Measurements from ENCODE around the gene OOSP2. TPM values are rescaled to one million over a fixed set of nuclear protein-coding genes. Genes with fewer than 3 reads are reported as not detected.
"Not testable (repeated sequence)": the region's sequence is repeated elsewhere in the genome, so short reads cannot be mapped to it uniquely, and the experiment has no call there.

Gene OOSP2
- total and polyA plus RNA-seq, 2 of the 4 experiments (the other 2 are of a cell fraction), result not detected

GRCh38 chr11:60029015-60029632 lies 11.1 kb upstream of the OOSP2 start:
- no peak overlapping the region for H2BK15ac ChIP-seq (ENCODE audit: low read depth, low read length)
- no peak overlapping the region for H3K4me2 ChIP-seq (ENCODE audit: low read depth, low read length)
- no peaks in the 10 kb centered on the region for H3K27me3 ChIP-seq (ENCODE audit: control insufficient read depth, insufficient read depth, low read length)
- no peak overlapping the region for H3K4me3 ChIP-seq (ENCODE audit: insufficient read depth, low read depth, low read length)
- H2BK20ac ChIP-seq (ENCODE audit: low read depth, low read length), result no peak overlapping the region
- H3K9me1 ChIP-seq (ENCODE audit: insufficient read depth, low read length), result no peaks in the 10 kb centered on the region
- H2BK5ac ChIP-seq (ENCODE audit: low read depth, low read length, poor library complexity, severe bottlenecking), result no peak overlapping the region
- no peak overlapping the region for H3K27ac ChIP-seq (ENCODE audit: insufficient read depth, low read length)
- ATAC-seq (ENCODE audit: low read depth) (no peak), DNase-seq (no peak)
- ChIA-PET CTCF (no interaction called here), POLR2A (ENCODE audit: unreplicated experiment) (no interaction called here)
- no peak overlapping the region for H3K9ac ChIP-seq (ENCODE audit: low read depth, low read length)
- H4K91ac ChIP-seq (ENCODE audit: insufficient read depth, low read depth, low read length), result no peak overlapping the region
- no peak overlapping the region for H2BK120ac ChIP-seq (ENCODE audit: low read depth, low read length)
- dilution Hi-C loops (cut with HindIII; ENCODE audit: low sequenced_read_pairs, unreplicated experiment) (no loop called here), intact Hi-C loops (cut with micrococcal nuclease) (no loop called here), in situ Hi-C loops (cut with MboI; ENCODE audit: low sequenced_read_pairs) (no loop called here)
- no TSS peak for BruUV-seq (replicated peaks)
- H3K79me1 ChIP-seq (ENCODE audit: low read depth in 1 of 2, low read length in 2 of 2), result no peaks in the 10 kb centered on the region
- no peak overlapping the region for H3K18ac ChIP-seq (ENCODE audit: low read depth, low read length)
- no peak overlapping the region for H4K5ac ChIP-seq (ENCODE audit: low read depth, low read length)
- TF ChIP-seq POLR2A (IDR thresholded peaks at IDR 0.05; ENCODE audit: low read depth, low read length) (no peak), RAD21 (IDR thresholded peaks at IDR 0.05; ENCODE audit: low read length) (no peak), SMC3 (IDR thresholded peaks at IDR 0.05; ENCODE audit: low read depth, low read length) (no peak), NFE2L2 (IDR thresholded peaks at IDR 0.05; ENCODE audit: low read depth, low read length) (no peak)
- TF ChIP-seq, protein P1, sequence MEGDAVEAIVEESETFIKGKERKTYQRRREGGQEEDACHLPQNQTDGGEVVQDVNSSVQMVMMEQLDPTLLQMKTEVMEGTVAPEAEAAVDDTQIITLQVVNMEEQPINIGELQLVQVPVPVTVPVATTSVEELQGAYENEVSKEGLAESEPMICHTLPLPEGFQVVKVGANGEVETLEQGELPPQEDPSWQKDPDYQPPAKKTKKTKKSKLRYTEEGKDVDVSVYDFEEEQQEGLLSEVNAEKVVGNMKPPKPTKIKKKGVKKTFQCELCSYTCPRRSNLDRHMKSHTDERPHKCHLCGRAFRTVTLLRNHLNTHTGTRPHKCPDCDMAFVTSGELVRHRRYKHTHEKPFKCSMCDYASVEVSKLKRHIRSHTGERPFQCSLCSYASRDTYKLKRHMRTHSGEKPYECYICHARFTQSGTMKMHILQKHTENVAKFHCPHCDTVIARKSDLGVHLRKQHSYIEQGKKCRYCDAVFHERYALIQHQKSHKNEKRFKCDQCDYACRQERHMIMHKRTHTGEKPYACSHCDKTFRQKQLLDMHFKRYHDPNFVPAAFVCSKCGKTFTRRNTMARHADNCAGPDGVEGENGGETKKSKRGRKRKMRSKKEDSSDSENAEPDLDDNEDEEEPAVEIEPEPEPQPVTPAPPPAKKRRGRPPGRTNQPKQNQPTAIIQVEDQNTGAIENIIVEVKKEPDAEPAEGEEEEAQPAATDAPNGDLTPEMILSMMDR (conservative IDR thresholded peaks at IDR 0.05; ENCODE audit: low read depth, low read length), result no peak
- H4K20me1 ChIP-seq (ENCODE audit: insufficient read depth, low read length), result no peaks in the 10 kb centered on the region
- H3K4me1 ChIP-seq (ENCODE audit: control insufficient read depth, insufficient read depth, low read length), result no peaks in the 10 kb centered on the region
- no peak overlapping the region for H2AFZ ChIP-seq (replicated peaks; ENCODE audit: low read length, poor library complexity)
- no peak overlapping the region for H4K8ac ChIP-seq (ENCODE audit: low read depth in 2 of 2, low read length in 2 of 2)
- H3K14ac ChIP-seq (replicated peaks; ENCODE audit: low read depth, low read length), result no peak overlapping the region
- H3K36me3 ChIP-seq (ENCODE audit: control insufficient read depth, insufficient read depth, low read length), result no peaks in the 10 kb centered on the region
- H3K4ac ChIP-seq (ENCODE audit: low read depth, low read length), result no peak overlapping the region
- H3K56ac ChIP-seq (ENCODE audit: extremely low read depth, insufficient read depth, low read length), result no peak overlapping the region
- no peak overlapping the region for H2AK9ac ChIP-seq (replicated peaks; ENCODE audit: low read depth, low read length, poor library complexity)
- WGBS, 2 experiments (ENCODE audit: extremely low coverage in 2 of 2, insufficient read length in 1 of 2), result no CpG with 5 or more reads among the region's 3 CpGs
- no peak overlapping the region for H2AK5ac ChIP-seq (ENCODE audit: low read depth, low read length)
- H3K23ac ChIP-seq (ENCODE audit: low read depth, low read length), result no peak overlapping the region
- peaks cover 3% of the 10 kb centered on the region for H3K9me3 ChIP-seq (ENCODE audit: control insufficient read depth, insufficient read depth, low read length)

DNA sequence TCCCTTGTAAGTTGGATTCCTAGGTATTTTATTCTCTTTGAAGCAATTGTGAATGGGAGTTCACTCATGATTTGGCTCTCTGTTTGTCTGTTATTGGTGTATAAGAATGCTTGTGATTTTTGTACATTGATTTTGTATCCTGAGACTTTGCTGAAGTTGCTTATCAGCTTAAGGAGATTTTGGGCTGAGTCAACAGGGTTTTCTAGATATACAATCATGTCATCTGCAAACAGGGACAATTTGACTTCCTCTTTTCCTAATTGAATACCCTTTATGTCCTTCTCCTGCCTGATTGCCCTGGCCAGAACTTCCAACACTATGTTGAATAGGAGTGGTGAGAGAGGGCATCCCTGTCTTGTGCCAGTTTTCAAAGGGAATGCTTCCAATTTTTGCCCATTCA lies 10.2 kb downstream of the OOSP2 start:
- H3K79me1 ChIP-seq (ENCODE audit: low read depth in 1 of 2, low read length in 2 of 2); H3K23ac ChIP-seq (ENCODE audit: low read depth, low read length); BruUV-seq (replicated peaks); H4K8ac ChIP-seq (ENCODE audit: low read depth in 2 of 2, low read length in 2 of 2); H4K5ac ChIP-seq (ENCODE audit: low read depth, low read length); H2AK9ac ChIP-seq (replicated peaks; ENCODE audit: low read depth, low read length, poor library complexity); H2AFZ ChIP-seq (replicated peaks; ENCODE audit: low read length, poor library complexity); H3K4me2 ChIP-seq (ENCODE audit: low read depth, low read length); H2BK120ac ChIP-seq (ENCODE audit: low read depth, low read length); H3K4me3 ChIP-seq (ENCODE audit: insufficient read depth, low read depth, low read length); H3K56ac ChIP-seq (ENCODE audit: extremely low read depth, insufficient read depth, low read length); H3K18ac ChIP-seq (ENCODE audit: low read depth, low read length); H3K9me3 ChIP-seq (ENCODE audit: control insufficient read depth, insufficient read depth, low read length); dilution Hi-C loops (cut with HindIII; ENCODE audit: low sequenced_read_pairs, unreplicated experiment); H2BK15ac ChIP-seq (ENCODE audit: low read depth, low read length); H4K91ac ChIP-seq (ENCODE audit: insufficient read depth, low read depth, low read length); H3K36me3 ChIP-seq (ENCODE audit: control insufficient read depth, insufficient read depth, low read length); H4K20me1 ChIP-seq (ENCODE audit: insufficient read depth, low read length); H2BK5ac ChIP-seq (ENCODE audit: low read depth, low read length, poor library complexity, severe bottlenecking); H2BK20ac ChIP-seq (ENCODE audit: low read depth, low read length); H3K27me3 ChIP-seq (ENCODE audit: control insufficient read depth, insufficient read depth, low read length); H3K9ac ChIP-seq (ENCODE audit: low read depth, low read length); H3K27ac ChIP-seq (ENCODE audit: insufficient read depth, low read length); DNase-seq; H3K9me1 ChIP-seq (ENCODE audit: insufficient read depth, low read length); H3K4me1 ChIP-seq (ENCODE audit: control insufficient read depth, insufficient read depth, low read length); POLR2A ChIA-PET (ENCODE audit: unreplicated experiment); H3K14ac ChIP-seq (replicated peaks; ENCODE audit: low read depth, low read length); ATAC-seq (ENCODE audit: low read depth); intact Hi-C loops (cut with micrococcal nuclease); H2AK5ac ChIP-seq (ENCODE audit: low read depth, low read length); CTCF ChIA-PET; H3K4ac ChIP-seq (ENCODE audit: low read depth, low read length); in situ Hi-C loops (cut with MboI; ENCODE audit: low sequenced_read_pairs): not testable (repeated sequence)
